GM19193 (cell line): ENCODE data around the gene NXPH3.

Experiments used
- POLR2A ChIP-seq: IDR thresholded peaks from 4 replicates; pipeline ENCODE4 v1.6.1; 2011; ENCODE audit not compliant: insufficient read depth, insufficient read length; ENCODE audit errors: extremely low read depth

The NXPH3 gene

GRCh38 chr17:49551221-49552069, 24.2 kb upstream of the NXPH3 start:
- TF ChIP-seq POLR2A = no peak

- TF ChIP-seq POLR2A = no peak
Observed at GRCh38 chr17:49552070-49552751, 23.5 kb upstream of the NXPH3 start.

- no peak for TF ChIP-seq POLR2A
Observed at GRCh38 chr17:49553676-49554335, 21.9 kb upstream of the NXPH3 start.

DNA sequence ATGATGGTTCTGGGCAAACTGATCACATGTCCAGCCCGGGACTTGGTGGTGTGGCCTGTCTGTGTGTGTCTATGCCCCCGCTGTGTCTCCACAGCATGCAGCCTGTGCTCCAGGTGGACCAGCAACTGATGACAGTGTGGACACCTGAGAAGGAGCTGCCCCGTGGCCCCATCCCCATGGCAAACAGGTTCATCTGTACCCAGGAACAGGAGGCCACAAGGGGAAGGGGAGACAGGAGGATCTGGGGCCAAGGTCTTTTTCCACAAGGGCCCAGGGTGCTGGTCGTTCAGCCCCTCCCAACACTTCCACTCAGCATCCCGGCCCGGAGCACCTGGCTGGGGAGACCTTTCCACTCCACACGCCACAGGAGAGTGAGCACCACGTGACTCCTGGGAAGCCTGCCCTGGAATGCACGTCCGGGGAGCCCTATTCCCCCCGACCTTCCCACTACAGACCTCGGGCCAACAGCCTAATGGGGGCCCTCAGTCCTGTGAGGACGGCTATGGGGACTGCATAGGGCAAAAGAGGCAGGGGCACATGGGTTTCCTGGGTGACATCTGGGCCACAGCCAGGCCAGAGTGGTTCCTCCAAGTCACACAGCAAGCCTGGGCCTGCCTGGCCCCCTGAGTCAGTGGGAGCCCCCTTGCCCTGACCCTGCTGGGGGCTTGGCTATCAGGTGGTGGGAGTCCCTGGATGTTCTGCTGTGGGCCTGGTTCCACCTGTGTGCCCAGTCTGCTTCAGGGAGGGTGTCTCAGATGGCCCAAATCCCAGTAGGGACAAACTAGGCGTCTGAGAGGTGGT, 20.8 kb upstream of the NXPH3 start:
- no peak for TF ChIP-seq POLR2A

DNA sequence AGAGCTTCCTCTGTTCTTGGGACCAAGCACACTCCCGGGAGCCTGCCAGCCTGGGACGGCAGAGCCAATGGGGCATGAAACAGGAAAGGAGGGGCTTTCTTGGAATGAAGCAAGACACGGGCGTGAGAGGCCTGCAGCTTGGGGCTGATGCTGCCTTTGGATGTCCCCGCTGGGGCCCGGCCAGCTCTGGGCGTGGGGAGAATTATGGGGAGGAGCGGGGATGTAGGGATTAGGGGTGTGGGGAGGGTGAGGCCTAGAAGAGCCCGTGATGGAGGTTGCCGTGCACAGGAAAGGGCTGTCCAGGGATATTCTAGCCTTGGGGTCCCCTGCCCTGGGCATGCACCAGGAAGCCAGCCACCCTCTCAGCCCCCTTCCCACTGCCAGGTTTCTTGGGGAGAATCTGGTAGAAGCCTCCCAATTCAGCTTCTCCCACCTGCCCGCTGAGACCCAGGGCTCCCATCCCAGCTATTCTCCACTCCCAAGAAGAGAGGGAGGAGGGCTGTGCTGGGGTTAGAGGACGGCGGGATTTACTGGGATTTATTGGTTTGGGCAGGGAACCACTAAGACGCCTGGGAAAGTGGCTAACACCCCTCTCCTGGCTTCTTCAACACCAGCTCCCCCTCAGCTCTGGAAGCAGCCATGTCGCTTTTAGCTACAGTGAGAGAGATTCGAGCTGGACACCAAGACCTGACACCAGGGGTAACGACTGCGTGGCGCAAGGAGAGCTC, 20.0 kb upstream of the NXPH3 start:
- TF ChIP-seq POLR2A = no peak

DNA sequence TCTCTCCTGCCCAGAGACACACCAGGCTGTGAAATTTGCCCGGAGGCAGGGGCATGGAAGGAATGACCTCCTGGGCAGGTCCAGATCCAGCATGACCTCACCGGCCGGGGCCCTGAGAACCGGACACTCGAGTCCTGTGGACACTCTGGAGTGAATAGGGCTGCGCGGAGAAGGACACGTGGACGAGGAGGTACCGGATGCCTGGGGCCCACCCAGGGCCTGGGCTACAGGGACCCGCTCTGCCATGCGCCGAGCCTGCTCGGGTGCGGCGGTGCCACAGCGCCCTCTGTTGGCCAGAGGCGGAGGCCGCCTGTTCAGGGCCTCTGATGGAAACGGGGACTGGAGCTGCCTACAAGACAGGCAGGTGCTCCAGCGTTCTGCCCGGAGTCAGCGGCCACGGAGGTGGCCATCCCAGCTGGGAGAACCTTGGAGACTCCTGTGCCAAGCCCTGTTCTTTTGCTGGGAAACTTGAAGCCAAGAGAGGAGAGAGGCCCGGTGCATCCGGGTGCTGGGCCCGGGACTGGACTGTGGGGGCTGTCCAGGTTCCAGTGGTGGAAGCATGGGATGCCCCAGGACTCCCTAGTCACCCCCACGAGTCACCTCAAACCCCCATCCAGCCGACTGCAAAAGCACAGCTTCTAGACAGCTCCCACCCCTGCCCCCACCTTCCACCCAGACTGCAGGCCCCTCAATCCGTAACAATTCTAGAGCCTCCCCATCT, 19.3 kb upstream of the NXPH3 start:
- TF ChIP-seq POLR2A = no peak

DNA sequence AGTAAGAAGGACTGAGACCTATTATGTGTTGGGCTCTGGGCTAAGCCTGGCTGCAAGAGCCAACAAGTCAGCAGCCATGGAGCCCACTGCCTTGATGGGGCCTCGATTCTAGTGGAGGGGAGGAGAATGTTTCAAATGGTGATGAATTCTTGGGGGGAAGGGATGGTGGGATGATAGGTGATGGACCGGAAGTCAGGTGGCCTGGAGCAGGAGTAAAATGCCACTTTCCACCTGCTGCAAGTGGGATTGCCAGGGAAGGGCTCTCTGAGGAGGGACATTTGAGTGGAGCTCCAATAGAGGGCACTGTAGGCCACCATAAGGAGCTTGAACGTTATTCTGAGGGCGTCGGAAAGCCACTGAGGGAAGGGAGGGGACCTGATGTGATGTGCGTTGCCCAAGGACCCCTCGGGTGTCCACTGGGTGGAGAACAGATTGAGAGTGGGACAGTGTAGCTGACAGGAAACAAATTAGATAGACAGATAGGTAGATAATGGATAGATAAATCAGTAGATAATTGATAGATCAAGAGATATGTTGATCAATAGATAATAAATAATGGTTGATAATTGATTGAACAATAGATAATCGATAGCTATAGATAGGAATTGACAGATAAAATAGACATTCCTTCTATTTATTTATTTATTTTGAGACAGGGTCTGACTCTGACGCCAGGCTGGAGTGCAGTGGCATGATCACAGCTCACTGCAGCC, 18.2 kb upstream of the NXPH3 start:
- no peak for TF ChIP-seq POLR2A

GRCh38 chr17:49564638-49565037, 11.0 kb upstream of the NXPH3 start:
- no peak for TF ChIP-seq POLR2A

DNA sequence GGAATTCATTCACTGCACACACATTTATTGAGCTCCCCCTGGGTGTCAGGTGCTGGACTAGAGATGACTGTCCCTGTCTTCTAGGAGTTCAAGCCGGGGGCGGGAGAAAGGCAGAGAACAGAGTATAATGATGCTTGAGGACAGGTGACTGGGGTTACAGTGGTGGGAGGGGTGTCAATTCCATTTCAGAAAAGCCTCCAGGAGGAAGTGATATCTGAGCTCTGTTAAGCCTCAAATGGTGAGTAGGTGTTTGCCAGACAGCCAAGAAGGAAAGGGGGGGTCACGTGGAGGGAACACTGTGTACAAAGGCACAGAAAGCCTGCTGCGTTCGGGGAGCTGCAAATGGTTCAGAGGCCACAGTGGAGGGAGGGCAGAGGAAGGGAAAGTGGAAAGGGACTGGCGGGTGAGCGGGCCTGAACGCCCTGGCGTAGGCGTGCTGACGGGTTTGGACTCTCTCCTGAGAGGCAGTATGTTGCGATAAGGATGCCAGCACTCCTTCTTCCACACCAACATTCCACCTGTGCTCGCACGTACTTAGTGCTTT, 9.7 kb upstream of the NXPH3 start:
- no peak for TF ChIP-seq POLR2A

DNA sequence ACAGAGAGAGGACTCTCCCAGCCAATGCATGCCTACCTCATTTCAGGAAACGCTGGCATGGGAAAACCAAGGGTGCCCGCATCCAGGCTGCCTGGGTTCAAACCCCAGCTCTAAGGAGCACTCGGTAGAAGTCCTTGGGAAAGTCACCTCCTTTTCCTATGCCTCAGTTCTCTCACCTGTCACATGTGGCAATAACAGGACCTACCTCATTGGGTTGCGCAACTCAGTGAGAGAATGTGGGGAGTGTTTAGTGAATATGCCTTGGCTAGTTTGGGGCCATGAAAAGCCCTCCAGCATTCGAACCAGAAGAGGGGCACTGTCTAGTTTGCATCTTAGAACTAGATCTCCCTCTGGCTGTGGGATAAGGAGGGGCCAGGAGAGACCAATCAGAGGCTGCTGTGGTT, 9.0 kb upstream of the NXPH3 start:
- TF ChIP-seq POLR2A = no peak

DNA sequence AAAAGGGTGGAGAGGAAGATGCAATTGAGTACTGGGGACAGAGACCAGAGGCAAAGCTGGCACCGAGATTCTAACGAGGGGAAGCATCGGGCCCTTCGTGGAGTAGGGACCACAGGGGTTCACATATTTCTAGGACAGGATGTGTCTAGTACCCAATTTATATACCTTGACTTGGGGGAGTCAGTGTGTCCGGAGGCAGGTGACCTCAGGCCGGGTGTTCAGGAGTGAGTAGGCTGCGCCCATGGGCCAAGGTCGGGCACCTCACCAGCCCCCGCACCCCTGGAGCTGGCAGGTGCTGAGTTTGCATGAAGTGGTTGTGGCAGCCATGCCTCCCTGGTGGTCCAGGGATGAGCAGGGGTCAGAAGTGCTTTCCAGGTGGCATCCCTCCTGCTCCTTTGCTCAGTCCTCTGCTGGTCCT, 8.6 kb upstream of the NXPH3 start:
- no peak for TF ChIP-seq POLR2A

DNA sequence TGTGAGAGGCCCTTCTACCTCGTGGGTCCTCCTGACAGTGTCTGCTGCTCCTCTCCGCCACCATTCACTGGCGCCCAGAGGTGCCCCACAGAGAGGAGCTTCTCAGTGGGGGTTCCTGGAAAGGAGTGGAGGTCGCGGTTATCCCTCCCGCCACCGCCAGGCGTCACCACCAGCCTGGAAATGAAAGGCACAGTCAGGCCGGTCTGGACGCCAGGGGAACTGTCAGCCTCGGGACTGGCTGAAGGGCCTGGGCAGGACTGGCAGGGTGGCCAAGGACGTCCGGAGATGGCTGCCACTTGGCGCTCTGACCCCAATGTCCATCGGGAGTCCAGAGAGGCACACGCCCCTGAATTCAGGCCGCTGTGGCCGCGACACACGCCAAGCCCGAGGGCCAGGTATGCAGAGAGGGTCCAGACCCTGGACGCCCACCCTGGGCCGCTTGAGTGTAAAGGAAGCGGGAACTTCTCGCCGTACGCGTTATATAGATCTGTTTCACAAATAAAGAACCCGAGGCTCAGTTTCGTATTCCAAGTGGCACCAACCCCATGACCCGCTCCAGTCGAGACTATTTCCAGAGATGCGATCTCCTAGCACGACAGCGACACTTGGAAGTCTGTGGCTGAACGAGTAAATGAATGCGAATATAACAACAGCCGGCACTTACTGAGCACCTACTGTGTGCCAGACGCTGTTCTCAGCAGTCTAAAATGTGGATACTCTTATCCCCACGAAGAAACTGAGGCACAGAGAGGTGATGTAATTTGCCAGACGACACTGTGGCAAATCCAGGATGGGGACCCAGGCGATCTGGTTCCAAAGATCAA, 7.6 kb upstream of the NXPH3 start:
- no peak for TF ChIP-seq POLR2A
